Large intestine (tissue), 3 donors: ENCODE data around the gene CFAP73. TPM values are rescaled to one million over a fixed set of nuclear protein-coding genes. Genes with fewer than 3 reads are reported as not detected.
A peak's percentile ranks its signal among the peaks of the same experiment; 100 is the strongest.

ENCODE experiments used
- DNase-seq, 2 donors: peaks; one replicate each; pipeline versions ENCODE4 v3.0.0 to v3.0.0-alpha.2; 2013
- H3K27ac ChIP-seq: one replicate; pipeline ENCODE4 v1.5.1; 2013; ENCODE audit warnings: low read length
- H3K27me3 ChIP-seq: 2 replicates; pipeline ENCODE4 v1.6.1; 2013; ENCODE audit warnings: low read length; ENCODE audit not compliant: control insufficient read depth, insufficient read depth
- H3K36me3 ChIP-seq: 2 replicates; pipeline ENCODE4 v1.6.1; 2013; ENCODE audit warnings: low read length; ENCODE audit not compliant: control insufficient read depth, insufficient read depth
- H3K4me1 ChIP-seq: one replicate; pipeline ENCODE4 v1.6.1; 2013; ENCODE audit warnings: low read length; ENCODE audit not compliant: control insufficient read depth, insufficient read depth
- H3K4me3 ChIP-seq: one replicate; pipeline ENCODE4 v1.5.1; 2013; ENCODE audit warnings: low read length
- H3K9me3 ChIP-seq: one replicate; pipeline ENCODE4 v1.6.1; 2013; ENCODE audit warnings: mild to moderate bottlenecking, low read depth, low read length, moderate library complexity; ENCODE audit not compliant: control insufficient read depth
- WGBS: methylation state at CpG from one replicate; pipeline ENCODE4 v1.1.5; 2013; ENCODE audit warnings: low lambda C conversion rate; ENCODE audit not compliant: insufficient coverage; 5-methylcytosine and 5-hydroxymethylcytosine counted together
- polyA plus RNA-seq: library from polyadenylated mRNA; unstranded; fragments of 120-200 nt; gene quantifications from one replicate; pipeline ENCODE4 v1.2.1, GENCODE V29; 2013

The CFAP73 gene
- polyA plus RNA-seq, 1 donor = 0.34 TPM

DNA sequence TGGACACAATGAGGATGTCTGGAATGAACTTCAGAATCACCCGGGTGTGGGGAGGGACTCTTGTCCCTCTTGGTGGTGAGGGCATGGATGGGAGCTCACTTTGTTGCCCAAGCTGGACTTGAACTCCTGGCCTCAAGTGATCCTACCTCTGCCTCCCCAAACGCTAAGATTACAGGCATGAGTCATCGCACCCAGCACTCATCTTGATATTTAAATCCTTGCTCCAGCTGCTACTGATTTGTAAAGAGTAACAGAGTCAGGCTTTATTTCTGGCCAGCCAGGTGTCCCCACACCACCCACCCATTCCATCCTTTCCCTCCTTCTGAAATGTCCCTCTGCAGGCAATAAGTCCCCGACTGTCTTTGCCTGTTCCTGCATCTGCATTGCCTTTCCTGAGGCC, 30.8 kb downstream of the CFAP73 start:
- no CpG with 5 or more reads among the region's 4 CpGs for WGBS
- Histone ChIP-seq H3K27me3 (no peaks in the 10 kb centered on the region), H3K9me3 (peaks cover 3% of the 10 kb centered on the region)

DNA sequence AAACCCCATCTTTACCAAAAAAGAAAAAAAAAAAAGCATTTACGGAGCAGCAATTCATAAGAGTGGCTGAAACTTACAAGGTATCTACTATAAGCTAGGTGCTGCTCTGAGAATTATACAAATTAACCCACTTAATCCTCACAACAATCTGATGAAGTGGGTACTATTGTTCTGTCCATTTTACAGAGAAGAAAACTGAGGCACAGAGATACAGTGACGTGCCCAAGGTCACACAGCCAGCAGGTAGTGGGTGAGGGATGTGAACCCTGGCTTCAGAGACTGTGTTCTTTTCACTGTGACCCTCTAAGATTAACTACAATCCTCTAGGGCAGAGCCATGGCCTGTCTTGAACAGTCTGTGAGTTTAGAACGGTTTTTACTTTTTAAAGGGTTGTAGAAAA, 32.5 kb downstream of the CFAP73 start:
- no peaks in the 10 kb centered on the region for H3K27me3 ChIP-seq
- 100% methylated on average over 1 of the region's 3 CpGs for WGBS
- peaks cover 45% of the 10 kb centered on the region for H3K36me3 ChIP-seq

More for the DNA sequence above, 30.8 kb downstream of the CFAP73 start:
- no peak for DNase-seq
- Histone ChIP-seq H3K4me3 (no peak overlapping the region), H3K36me3 (peaks cover 54% of the 10 kb centered on the region), H3K4me1 (peaks cover 4% of the 10 kb centered on the region), H3K27ac (no peak overlapping the region)

DNA sequence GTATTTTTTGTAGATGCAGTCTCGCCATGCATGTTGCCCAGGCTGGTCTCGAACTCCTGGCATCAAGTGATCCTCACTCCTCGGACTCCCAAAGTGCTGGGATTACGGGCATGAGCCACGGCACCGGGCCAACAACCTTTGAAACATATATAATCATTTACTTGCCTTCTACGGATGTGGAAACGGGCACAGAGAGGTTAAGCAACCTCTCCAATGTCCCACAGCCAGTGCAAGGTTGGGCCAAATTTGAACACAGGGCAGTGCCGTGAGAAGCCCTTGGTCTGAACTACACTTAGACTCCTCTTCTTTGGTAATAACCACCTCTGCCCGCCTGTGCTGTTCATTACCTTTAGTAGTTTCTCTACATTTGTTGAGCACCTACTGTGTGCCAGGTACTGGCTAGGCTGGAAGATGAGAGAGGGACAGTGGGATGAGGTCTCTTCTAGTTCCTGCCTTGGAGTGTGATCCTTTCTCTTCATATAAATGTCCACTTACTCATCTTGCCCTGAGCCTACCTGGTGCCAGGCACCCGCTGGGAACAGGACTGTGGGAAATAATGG, 33.6 kb downstream of the CFAP73 start:
- Histone ChIP-seq H3K4me1 (peaks cover 17% of the 10 kb centered on the region), H3K9me3 (peaks cover 3% of the 10 kb centered on the region), H3K27me3 (no peaks in the 10 kb centered on the region), H3K4me3 (no peak overlapping the region), H3K27ac (no peak overlapping the region), H3K36me3 (peaks cover 34% of the 10 kb centered on the region)
- no CpG with 5 or more reads among the region's 11 CpGs for WGBS
- DNase-seq = no peak

More for the DNA sequence above, 32.5 kb downstream of the CFAP73 start:
- Histone ChIP-seq H3K9me3 (peaks cover 3% of the 10 kb centered on the region), H3K4me3 (no peak overlapping the region), H3K27ac (no peak overlapping the region), H3K4me1 (peaks cover 14% of the 10 kb centered on the region)
- no peak for DNase-seq

DNA sequence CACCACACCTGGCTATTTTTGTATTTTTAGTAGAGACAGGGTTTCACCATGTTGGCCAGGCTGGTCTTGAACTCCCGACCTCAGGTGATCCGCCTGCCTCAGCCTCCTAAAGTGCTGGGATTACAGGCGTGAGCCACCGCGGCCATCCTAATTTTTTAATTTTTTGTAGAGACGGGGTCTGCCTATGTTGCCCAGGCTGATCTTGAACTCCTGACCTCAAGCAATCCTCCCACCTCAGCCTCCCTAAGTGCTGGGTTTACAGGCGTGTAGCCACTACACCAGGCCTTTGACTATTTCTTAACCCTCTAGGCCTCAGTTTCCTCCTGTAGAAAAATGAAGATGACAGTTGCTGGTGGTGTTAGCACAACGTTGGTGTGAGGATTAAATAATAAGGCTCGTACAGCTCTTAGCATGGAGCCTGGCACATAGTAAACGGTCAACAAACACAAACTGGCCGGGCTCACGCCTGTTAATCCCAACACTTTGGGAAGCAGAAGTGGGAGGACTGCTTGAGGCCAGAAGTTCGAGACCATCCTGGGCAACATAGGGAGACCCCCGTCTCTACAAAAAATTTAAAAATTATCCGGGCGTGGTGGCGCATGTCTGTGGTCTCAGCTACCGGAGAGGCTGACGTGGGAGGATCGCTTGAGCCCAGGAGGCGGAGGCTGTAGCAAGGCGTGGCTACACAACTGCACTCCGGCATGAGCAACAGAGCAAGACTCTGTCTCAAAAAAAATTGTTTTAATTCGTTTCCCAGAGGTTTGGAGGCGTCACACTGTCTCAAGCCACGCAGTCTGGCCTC, 34.8 kb downstream of the CFAP73 start:
- Histone ChIP-seq H3K4me3 (peak overlapping the region; percentile 80), H3K4me1 (peaks cover 17% of the 10 kb centered on the region), H3K27ac (peak overlapping the region; percentile 95), H3K27me3 (no peaks in the 10 kb centered on the region), H3K9me3 (peaks cover 3% of the 10 kb centered on the region), H3K36me3 (peaks cover 27% of the 10 kb centered on the region)
- WGBS = 22% methylated on average over 3 of the region's 26 CpGs
- no peak for DNase-seq

DNA sequence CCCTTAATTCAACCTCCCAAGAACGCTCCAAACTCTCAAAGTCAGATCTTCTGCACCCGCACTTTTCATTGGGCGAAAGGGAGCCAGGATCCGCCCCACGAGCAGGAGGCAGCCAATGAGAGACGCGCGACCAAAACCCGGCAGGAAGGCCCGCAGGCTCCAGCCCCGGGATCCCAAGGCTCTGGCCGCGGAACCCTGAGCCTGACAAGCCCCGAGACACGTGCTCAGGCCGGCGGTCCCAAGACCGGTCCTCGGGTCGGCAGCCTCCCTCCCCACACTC, 35.3 kb downstream of the CFAP73 start:
- H3K27ac ChIP-seq = peak overlapping the region; percentile 95
- peaks cover 17% of the 10 kb centered on the region for H3K4me1 ChIP-seq
- WGBS = no CpG with 5 or more reads among the region's 20 CpGs
- peaks cover 23% of the 10 kb centered on the region for H3K36me3 ChIP-seq
- no peaks in the 10 kb centered on the region for H3K27me3 ChIP-seq
- peaks cover 3% of the 10 kb centered on the region for H3K9me3 ChIP-seq
- peak overlapping the region; percentile 80 for H3K4me3 ChIP-seq
- DNase-seq = peak; percentile 76 to 94

DNA sequence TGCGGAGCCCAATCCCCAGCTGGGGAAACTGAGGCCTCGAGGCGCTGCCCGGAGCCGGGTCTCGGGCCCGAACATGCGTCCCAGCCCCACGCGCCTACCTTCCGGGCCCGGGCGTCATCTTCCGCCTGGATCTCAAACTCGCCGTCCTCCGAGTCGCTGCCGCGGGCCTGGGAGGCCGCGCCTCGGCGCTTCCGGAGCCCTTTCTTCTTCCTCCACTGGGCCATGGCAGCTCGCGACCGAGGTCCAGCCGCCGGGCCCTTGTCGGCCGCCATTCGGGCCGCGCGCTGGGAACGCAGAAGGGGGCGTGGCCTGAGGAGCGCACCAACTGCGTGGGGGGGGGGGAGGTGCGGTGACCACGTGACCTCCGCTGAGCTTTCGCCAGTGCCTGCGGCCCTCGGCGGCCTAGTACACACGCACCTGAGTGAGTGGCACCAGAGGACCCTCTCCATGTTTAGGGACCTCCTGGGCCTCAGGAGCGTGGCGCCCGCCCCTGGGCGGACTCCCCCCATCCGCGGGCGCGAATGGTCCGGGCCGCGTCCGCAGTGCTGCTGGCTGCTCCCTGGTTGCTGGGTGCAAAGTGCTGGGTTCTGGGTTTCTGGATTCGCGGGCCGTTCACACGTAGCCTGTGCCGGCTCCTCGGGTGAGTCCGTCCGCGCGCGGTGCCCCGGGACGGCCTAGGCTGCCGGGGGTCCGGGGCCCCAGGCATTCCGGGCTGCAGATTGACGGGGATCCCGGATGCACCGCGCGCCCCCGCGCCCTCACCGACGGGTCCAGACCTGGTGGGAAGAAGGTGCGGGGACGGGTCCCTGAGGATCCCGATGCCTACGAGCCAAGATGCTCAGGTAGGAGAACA, 35.9 kb downstream of the CFAP73 start, which contains the start of the genes DDX54 and RITA1:
Gene DDX54 (minus strand): TSS at position 299 of the 853 bp plus-strand sequence. CDS start 27 bp downstream, at position 272.
Gene RITA1 (plus strand): TSS at position 542 of the 853 bp plus-strand sequence. CDS start 1,026 bp downstream, outside the sequence.
- peak; percentile 72 to 91 for DNase-seq
- Histone ChIP-seq H3K27me3 (no peaks in the 10 kb centered on the region), H3K36me3 (peaks cover 20% of the 10 kb centered on the region), H3K27ac (peak within 1 kb of the TSS; percentile 95), H3K9me3 (peaks cover 3% of the 10 kb centered on the region), H3K4me1 (peaks cover 17% of the 10 kb centered on the region), H3K4me3 (peak within 1 kb of the TSS; percentile 80)
- WGBS = no CpG with 5 or more reads among the region's 89 CpGs

DNA sequence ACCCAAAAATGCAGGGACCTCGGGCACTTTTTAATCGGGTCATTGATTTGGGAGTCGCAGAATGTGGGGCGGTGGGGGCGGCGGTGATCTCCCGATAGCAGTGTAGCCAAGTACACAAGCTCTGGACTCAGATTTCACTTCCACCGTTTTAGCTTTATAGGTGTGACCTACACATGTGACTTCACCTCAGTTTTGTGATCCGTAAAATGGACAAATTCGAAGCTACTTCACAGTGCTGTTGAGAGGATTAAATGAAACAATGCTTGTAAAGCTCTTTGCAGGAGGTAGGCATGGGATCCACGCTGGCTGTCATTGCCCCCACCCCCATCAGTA, 36.5 kb downstream of the CFAP73 start:
- Histone ChIP-seq H3K9me3 (peaks cover 3% of the 10 kb centered on the region), H3K27me3 (no peaks in the 10 kb centered on the region), H3K27ac (peak overlapping the region; percentile 95), H3K4me3 (peak overlapping the region; percentile 80), H3K36me3 (peaks cover 17% of the 10 kb centered on the region), H3K4me1 (peaks cover 17% of the 10 kb centered on the region)
- DNase-seq = no peak
- no CpG with 5 or more reads among the region's 11 CpGs for WGBS

DNA sequence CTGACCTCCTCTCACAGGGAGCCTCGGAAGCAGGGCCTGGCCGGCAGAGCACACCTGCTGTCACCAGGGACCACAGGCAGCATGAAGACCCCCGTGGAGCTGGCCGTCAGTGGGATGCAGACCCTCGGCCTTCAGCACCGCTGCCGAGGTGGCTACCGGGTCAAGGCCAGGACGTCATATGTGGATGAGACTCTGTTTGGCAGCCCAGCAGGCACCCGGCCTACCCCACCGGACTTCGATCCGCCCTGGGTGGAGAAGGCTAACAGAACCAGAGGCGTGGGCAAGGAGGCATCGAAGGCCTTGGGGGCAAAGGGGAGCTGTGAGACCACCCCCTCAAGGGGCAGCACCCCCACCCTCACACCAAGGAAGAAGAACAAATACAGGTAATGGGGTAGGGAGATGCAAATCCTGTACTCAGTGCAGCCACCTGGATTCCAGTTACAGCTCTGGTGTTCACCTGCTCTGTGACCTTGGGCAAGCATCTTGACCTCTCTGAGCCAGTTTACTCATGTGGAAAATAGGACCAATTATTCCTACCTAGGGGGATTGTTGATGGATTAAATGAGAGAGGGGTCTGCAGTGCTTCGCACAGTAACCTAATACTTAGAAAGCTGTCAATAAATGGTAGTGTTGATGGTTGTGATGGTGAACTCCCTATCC, 37.3 kb downstream of the CFAP73 start:
- peaks cover 3% of the 10 kb centered on the region for H3K9me3 ChIP-seq
- peak in 1 of 2 donors; percentile 34 for DNase-seq
- H3K27ac ChIP-seq = no peak overlapping the region
- WGBS = no CpG with 5 or more reads among the region's 16 CpGs
- peaks cover 24% of the 10 kb centered on the region for H3K36me3 ChIP-seq
- H3K4me1 ChIP-seq = peaks cover 17% of the 10 kb centered on the region
- H3K27me3 ChIP-seq = no peaks in the 10 kb centered on the region
- peak overlapping the region; percentile 80 for H3K4me3 ChIP-seq

DNA sequence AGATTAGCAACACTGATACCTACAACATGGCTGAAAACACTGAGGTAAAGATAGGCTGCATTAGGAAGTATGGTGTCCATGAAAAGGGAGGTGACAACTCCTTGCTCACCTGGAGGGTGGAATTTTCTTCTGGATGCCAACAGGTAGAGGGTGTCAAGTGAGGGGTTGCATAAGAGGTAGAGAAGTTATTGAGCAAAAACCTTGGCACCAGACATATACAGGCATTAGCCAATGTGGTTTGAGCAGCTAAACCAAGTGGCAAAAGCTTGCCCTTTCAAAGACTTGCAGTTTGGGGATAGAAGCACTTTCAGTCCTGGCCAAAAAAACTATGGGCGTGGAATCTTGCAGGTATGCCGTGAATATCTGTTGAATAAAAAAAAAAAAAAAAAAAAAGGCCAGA, 39.8 kb downstream of the CFAP73 start:
- H3K9me3 ChIP-seq = peaks cover 3% of the 10 kb centered on the region
- no peak overlapping the region for H3K4me3 ChIP-seq
- H3K36me3 ChIP-seq = peaks cover 28% of the 10 kb centered on the region
- DNase-seq = no peak
- H3K27me3 ChIP-seq = no peaks in the 10 kb centered on the region
- H3K27ac ChIP-seq = no peak overlapping the region
- WGBS = no CpG with 5 or more reads among the region's 2 CpGs
- peaks cover 13% of the 10 kb centered on the region for H3K4me1 ChIP-seq

DNA sequence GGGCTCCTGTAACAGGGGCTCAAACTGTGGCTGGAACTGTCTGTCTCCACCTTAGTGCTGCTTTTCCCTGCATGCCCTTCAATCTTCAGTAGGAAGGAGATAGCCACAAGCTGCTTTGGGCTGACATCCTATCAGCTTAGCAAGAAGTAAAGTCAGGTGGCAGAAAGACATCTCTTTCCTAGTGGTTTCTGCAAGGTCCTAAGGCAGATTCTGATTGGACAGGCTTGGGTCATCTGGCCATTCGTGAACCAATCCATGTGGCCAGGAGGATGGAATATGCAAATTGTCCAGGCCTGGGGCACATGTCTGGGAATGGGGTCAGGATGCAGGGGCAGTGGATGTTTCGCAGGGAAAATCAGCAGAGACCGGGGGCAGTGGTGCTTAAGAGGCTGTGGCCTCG, 41.2 kb downstream of the CFAP73 start:
- Histone ChIP-seq H3K27me3 (no peaks in the 10 kb centered on the region), H3K27ac (no peak overlapping the region), H3K4me3 (no peak overlapping the region), H3K4me1 (peaks cover 13% of the 10 kb centered on the region), H3K36me3 (peaks cover 28% of the 10 kb centered on the region), H3K9me3 (no peaks in the 10 kb centered on the region)
- no CpG with 5 or more reads among the region's 4 CpGs for WGBS
- no peak for DNase-seq
